IMR-90 (cell line): ENCODE results near the gene NRF1. TPM values are rescaled to one million over a fixed set of nuclear protein-coding genes. Genes with fewer than 3 reads are reported as not detected.

Source experiments
- ATAC-seq: fragments of 200-7000 bp; cut with Tn5 transposase; 2 replicates; pipeline ENCODE4 v1.9.1; 2020; ENCODE audit warnings: low read depth, mild to moderate bottlenecking, moderate library complexity
- BruUV-seq: library from RNA; stranded (reverse); fragments of 400-500 nt; replicated peaks from 2 replicates; lab custom pipeline; 2021; lab: Mats Ljungman, UMichigan
- CTCF ChIA-PET: fragments of 300-600 bp; formaldehyde crosslinking; extraction: SDS; loops from one replicate; lab custom pipeline; 2021; ENCODE audit warnings: antibody characterized with exemption; lab: Yijun Ruan, JAX
- POLR2A ChIA-PET: fragments of 300-600 bp; sonication (Branson Sonifier 250); formaldehyde crosslinking; loops from one replicate; lab custom pipeline; 2022; ENCODE audit warnings: antibody characterized with exemption; ENCODE audit not compliant: unreplicated experiment; lab: Charles Lee
- DNase-seq: peaks from one replicate; pipeline ENCODE4 v3.0.0; 2013
- H2AFZ ChIP-seq: replicated peaks from 2 replicates; pipeline ENCODE3; 2013; ENCODE audit warnings: low read length, mild to moderate bottlenecking; ENCODE audit not compliant: poor library complexity
- H2AK5ac ChIP-seq: 2 replicates; pipeline ENCODE4 v1.6.1; 2013; ENCODE audit warnings: low read depth, low read length, inconsistent platforms
- H2AK9ac ChIP-seq: replicated peaks from 2 replicates; pipeline ENCODE3; 2013; ENCODE audit warnings: mild to moderate bottlenecking, low read depth, low read length, moderate library complexity; ENCODE audit not compliant: poor library complexity
- H2BK120ac ChIP-seq: 2 replicates; pipeline ENCODE4 v1.6.1; 2013; ENCODE audit warnings: low read depth, low read length, inconsistent platforms
- H2BK15ac ChIP-seq: 3 replicates; pipeline ENCODE4 v1.6.1; 2013; ENCODE audit warnings: low read depth, low read length, inconsistent platforms
- H2BK20ac ChIP-seq: 2 replicates; pipeline ENCODE4 v1.6.1; 2013; ENCODE audit warnings: low read depth, mild to moderate bottlenecking, inconsistent platforms, low read length, moderate library complexity
- H2BK5ac ChIP-seq: 2 replicates; pipeline ENCODE4 v1.6.1; 2013; ENCODE audit warnings: mild to moderate bottlenecking, low read depth, low read length, inconsistent platforms; ENCODE audit not compliant: poor library complexity, severe bottlenecking
- H3K14ac ChIP-seq: replicated peaks from 2 replicates; pipeline ENCODE4 v1.6.1; 2013; ENCODE audit warnings: low read depth, low read length, inconsistent platforms
- H3K18ac ChIP-seq: 2 replicates; pipeline ENCODE4 v1.6.1; 2013; ENCODE audit warnings: low read depth, low read length, control low read depth
- H3K23ac ChIP-seq: 2 replicates; pipeline ENCODE4 v1.6.1; 2013; ENCODE audit warnings: low read depth, low read length, inconsistent platforms
- H3K27ac ChIP-seq: 2 replicates; pipeline ENCODE4 v1.5.1; 2013; ENCODE audit warnings: mild to moderate bottlenecking, control low read depth, low read length; ENCODE audit not compliant: insufficient read depth
- H3K27me3 ChIP-seq: 2 replicates; pipeline ENCODE4 v1.6.1; 2013; ENCODE audit warnings: low read length; ENCODE audit not compliant: control insufficient read depth, insufficient read depth
- H3K36me3 ChIP-seq: 2 replicates; pipeline ENCODE4 v1.6.1; 2013; ENCODE audit warnings: low read length, mixed read lengths; ENCODE audit not compliant: control insufficient read depth, insufficient read depth
- H3K4ac ChIP-seq: 2 replicates; pipeline ENCODE4 v1.6.1; 2013; ENCODE audit warnings: low read depth, low read length, inconsistent platforms
- H3K4me1 ChIP-seq: 2 replicates; pipeline ENCODE4 v1.6.1; 2013; ENCODE audit warnings: low read length, mixed read lengths; ENCODE audit not compliant: control insufficient read depth, insufficient read depth
- H3K4me2 ChIP-seq: 2 replicates; pipeline ENCODE4 v1.6.1; 2013; ENCODE audit warnings: low read depth, mild to moderate bottlenecking, control low read depth, low read length, moderate library complexity
- H3K4me3 ChIP-seq: 2 replicates; pipeline ENCODE4 v1.5.1; 2013; ENCODE audit warnings: low read depth, mild to moderate bottlenecking, control low read depth, low read length, moderate library complexity; ENCODE audit not compliant: insufficient read depth
- H3K56ac ChIP-seq: 2 replicates; pipeline ENCODE4 v1.6.1; 2013; ENCODE audit warnings: low read length, inconsistent platforms; ENCODE audit not compliant: insufficient read depth; ENCODE audit errors: extremely low read depth
- H3K79me1 ChIP-seq, 2 experiments: 2 replicates each; pipeline ENCODE4 v1.6.1; 2013; ENCODE audit warnings: low read length in 2 of 2, inconsistent platforms in 1 of 2, low read depth in 1 of 2
- H3K9ac ChIP-seq: 2 replicates; pipeline ENCODE4 v1.6.1; 2013; ENCODE audit warnings: low read depth, low read length, control low read depth
- H3K9me1 ChIP-seq: 2 replicates; pipeline ENCODE4 v1.6.1; 2013; ENCODE audit warnings: low read length, inconsistent platforms; ENCODE audit not compliant: insufficient read depth
- H3K9me3 ChIP-seq: 2 replicates; pipeline ENCODE4 v1.6.1; 2013; ENCODE audit warnings: low read length; ENCODE audit not compliant: control insufficient read depth, insufficient read depth
- H4K20me1 ChIP-seq: 2 replicates; pipeline ENCODE4 v1.6.1; 2013; ENCODE audit warnings: low read length, inconsistent platforms; ENCODE audit not compliant: insufficient read depth
- H4K5ac ChIP-seq: 2 replicates; pipeline ENCODE4 v1.6.1; 2013; ENCODE audit warnings: mild to moderate bottlenecking, low read depth, low read length, control low read depth
- H4K8ac ChIP-seq, 2 experiments: 2 replicates each; pipeline ENCODE4 v1.6.1; 2013; ENCODE audit warnings: low read depth in 2 of 2, low read length in 2 of 2, control low read depth in 1 of 2, inconsistent platforms in 1 of 2
- H4K91ac ChIP-seq: 2 replicates; pipeline ENCODE4 v1.6.1; 2013; ENCODE audit warnings: low read depth, low read length, inconsistent platforms; ENCODE audit not compliant: insufficient read depth
- BHLHE40 ChIP-seq: fragments of 150-350 bp; IDR thresholded peaks from 2 replicates; pipeline ENCODE4 v1.6.1; 2016; ENCODE audit warnings: mild to moderate bottlenecking, low read depth, low read length
- CEBPB ChIP-seq: IDR thresholded peaks from 2 replicates; pipeline ENCODE4 v1.6.1; 2012; ENCODE audit warnings: low read depth, low read length, improper control_type of control experiment
- CHD1 ChIP-seq: IDR thresholded peaks from 2 replicates; pipeline ENCODE4 v1.6.1; 2012; ENCODE audit warnings: low read depth, low read length, improper control_type of control experiment
- MAFK ChIP-seq: IDR thresholded peaks from 2 replicates; pipeline ENCODE4 v1.6.1; 2012; ENCODE audit warnings: low read depth, low read length, improper control_type of control experiment
- MAZ ChIP-seq: IDR thresholded peaks from 2 replicates; pipeline ENCODE4 v1.6.1; 2012; ENCODE audit warnings: low read depth, mild to moderate bottlenecking, low read length, improper control_type of control experiment, moderate library complexity, borderline replicate concordance
- MXI1 ChIP-seq: IDR thresholded peaks from 2 replicates; pipeline ENCODE4 v1.6.1; 2012; ENCODE audit warnings: low read depth, mild to moderate bottlenecking, low read length, moderate library complexity, borderline replicate concordance
- NFE2L2 ChIP-seq: fragments of 150-350 bp; IDR thresholded peaks from 2 replicates; pipeline ENCODE4 v1.6.1; 2016; ENCODE audit warnings: low read depth, mild to moderate bottlenecking, low read length
- POLR2A ChIP-seq: IDR thresholded peaks from 2 replicates; pipeline ENCODE4 v1.6.1; 2012; ENCODE audit warnings: mild to moderate bottlenecking, low read depth, low read length
- RAD21 ChIP-seq: IDR thresholded peaks from 2 replicates; pipeline ENCODE4 v1.6.1; 2012; ENCODE audit warnings: low read length, improper control_type of control experiment
- RFX5 ChIP-seq: IDR thresholded peaks from 2 replicates; pipeline ENCODE4 v1.8.0; 2012; ENCODE audit warnings: low read depth, mild to moderate bottlenecking, low read length, moderate library complexity
- SMC3 ChIP-seq: fragments of 150-350 bp; IDR thresholded peaks from 2 replicates; pipeline ENCODE4 v1.6.1; 2016; ENCODE audit warnings: low read depth, mild to moderate bottlenecking, antibody characterized with exemption, low read length, moderate library complexity
- WGBS, 2 experiments: methylation state at CpG; one replicate each; pipeline versions ENCODE4 v1.1.5 to v1.1.7; 2013; ENCODE audit warnings: missing lambda C conversion rate in 2 of 2; ENCODE audit not compliant: insufficient read length in 1 of 2; ENCODE audit errors: extremely low coverage in 2 of 2; 5-methylcytosine and 5-hydroxymethylcytosine counted together
- dilution Hi-C: fragments of 300-500 bp; cut with HindIII; formaldehyde crosslinking; loops from one replicate; pipeline ENCODE4 v1.14.3; 2018; ENCODE audit warnings: low sequenced_read_pairs; ENCODE audit not compliant: unreplicated experiment
- in situ Hi-C: fragments of 300-500 bp; cut with MboI; formaldehyde crosslinking; loops from 3 replicates; pipeline ENCODE4 v1.14.3; 2019; ENCODE audit warnings: low sequenced_read_pairs, inconsistent platforms, mixed read lengths
- intact Hi-C: fragments of 100-400 bp; cut with micrococcal nuclease; formaldehyde crosslinking; loops from 2 replicates; pipeline ENCODE4 v1.10.0; 2022
- polyA plus RNA-seq, 3 experiments: library from polyadenylated mRNA; depleted of rRNA; stranded (reverse); fragments of >200 nt; gene quantifications; 2 replicates each; pipeline ENCODE4 v1.2.3, GENCODE V29; 2012; ENCODE audit warnings: low replicate concordance in 1 of 3
- total RNA-seq: library from RNA; depleted of rRNA; stranded (reverse); fragments of >200 nt; gene quantifications from 2 replicates; pipeline ENCODE4 v1.2.3, GENCODE V29; 2012

Gene NRF1
- total and polyA plus RNA-seq, 2 of the 4 experiments (the other 2 are of a cell fraction): 11.4 to 15.8 TPM

GRCh38 chr7:129702316-129702715, 90.8 kb downstream of the NRF1 start:
- H2AFZ ChIP-seq: no peak overlapping the region
- no peak overlapping the region for H3K56ac ChIP-seq
- no peaks in the 10 kb centered on the region for H4K20me1 ChIP-seq
- no peak overlapping the region for H2AK5ac ChIP-seq
- DNase-seq: peak; percentile 63
- H2BK20ac ChIP-seq: no peak overlapping the region
- ATAC-seq: peak; percentile 49
- in situ Hi-C loops: no loop called here
- H3K9ac ChIP-seq: no peak overlapping the region
- H4K91ac ChIP-seq: no peak overlapping the region
- no peak overlapping the region for H4K8ac ChIP-seq
- H3K36me3 ChIP-seq: peaks cover 4% of the 10 kb centered on the region; the same call in 1 of the 2 replicates
- H3K4me2 ChIP-seq: no peak overlapping the region; the same call in 1 of the 2 replicates
- no peak overlapping the region for H3K23ac ChIP-seq
- no TSS peak for BruUV-seq
- no peak overlapping the region for H3K4ac ChIP-seq
- ChIA-PET CTCF (no interaction called here), POLR2A (interaction anchor here (0.6 kb wide), 1 partner anchor 8 kb away, joined by 4 read pairs; no protein-coding TSS in a partner anchor)
- H3K27ac ChIP-seq: no peak overlapping the region
- intact Hi-C loops: no loop called here
- no peak overlapping the region for H3K4me3 ChIP-seq
- H3K9me3 ChIP-seq: no peaks in the 10 kb centered on the region
- no peak overlapping the region for H4K5ac ChIP-seq
- no peak overlapping the region for H3K14ac ChIP-seq
- H2BK5ac ChIP-seq: no peak overlapping the region
- H3K79me1 ChIP-seq: 0 out of 4 replicates have a peak, but pooled peaks cover 0 to 4% of the 10 kb centered on the region in 2 experiments
- no peak overlapping the region for H3K18ac ChIP-seq
- H2AK9ac ChIP-seq: no peak overlapping the region
- no peaks in the 10 kb centered on the region; the same call in 1 of the 2 replicates for H3K9me1 ChIP-seq
- dilution Hi-C loops: no loop called here
- H3K27me3 ChIP-seq: no peaks in the 10 kb centered on the region
- H2BK15ac ChIP-seq: no peak overlapping the region
- no CpG with 5 or more reads among the region's 2 CpGs for WGBS, 2 experiments
- no peak for TF ChIP-seq MAFK
- TF ChIP-seq POLR2A: no peak
- TF ChIP-seq SMC3: no peak
- no peak for TF ChIP-seq CHD1
- TF ChIP-seq BHLHE40: no peak
- TF ChIP-seq MXI1: no peak
- TF ChIP-seq RAD21: no peak
- no peak for TF ChIP-seq MAZ
- no peak for TF ChIP-seq NFE2L2
- TF ChIP-seq CEBPB: no peak
- TF ChIP-seq RFX5: no peak
- no peak overlapping the region for H2BK120ac ChIP-seq
- H3K4me1 ChIP-seq: peaks cover 6% of the 10 kb centered on the region
